ENCODE measurements around the gene ST3GAL3.

The ST3GAL3 gene

GRCh38 chr1:43817304-43817939 lies 110.1 kb downstream of the ST3GAL3 start:
- DNase-seq = no peak
- Histone ChIP-seq H3K4me3 (ENCODE audit: low read depth in 1 of 2, low read length in 2 of 2) (no peak overlapping the region), H3K27ac (ENCODE audit: low read length) (no peak overlapping the region), H3K4me1 (ENCODE audit: insufficient read depth, low read length) (no peaks in the 10 kb centered on the region), H3K27me3 (ENCODE audit: insufficient read depth, low read length, poor library complexity) (no peaks in the 10 kb centered on the region), H4K20me1 (ENCODE audit: insufficient read depth, low read length) (no peaks in the 10 kb centered on the region; the same call in 1 of the 2 replicates), H3K79me2 (ENCODE audit: insufficient read depth, low read length) (no peaks in the 10 kb centered on the region), H3K36me3 (ENCODE audit: insufficient read depth, low read length) (peaks cover 32% of the 10 kb centered on the region), H2AFZ (ENCODE audit: low read depth, low read length) (no peak overlapping the region), H3K9ac (ENCODE audit: low read depth, low read length) (no peak overlapping the region), H3K9me3 (ENCODE audit: insufficient read depth, low read length, severe bottlenecking) (peaks cover 10% of the 10 kb centered on the region), H3K4me2 (ENCODE audit: insufficient read depth, low read length) (no peak overlapping the region)
- no peak for TF ChIP-seq CTCF (IDR thresholded peaks at IDR 0.05; ENCODE audit: borderline replicate concordance, extremely low read depth, low read length, poor library complexity, severe bottlenecking)
- TF ChIP-seq EZH2 (IDR thresholded peaks at IDR 0.05; ENCODE audit: borderline replicate concordance, low read depth, low read length, severe bottlenecking) = no peak
- no peak for ATAC-seq (ENCODE audit: insufficient read depth, low read depth)

- ATAC-seq (ENCODE audit: insufficient read depth, low read depth) (no peak), DNase-seq (no peak)
- Histone ChIP-seq H3K27me3 (ENCODE audit: insufficient read depth, low read length, poor library complexity) (no peaks in the 10 kb centered on the region), H3K4me2 (ENCODE audit: insufficient read depth, low read length) (no peak overlapping the region), H2AFZ (ENCODE audit: low read depth, low read length) (no peak overlapping the region), H3K4me1 (ENCODE audit: insufficient read depth, low read length) (no peaks in the 10 kb centered on the region), H3K4me3 (ENCODE audit: low read depth in 1 of 2, low read length in 2 of 2) (no peak overlapping the region), H3K27ac (ENCODE audit: low read length) (no peak overlapping the region), H3K36me3 (ENCODE audit: insufficient read depth, low read length) (peaks cover 32% of the 10 kb centered on the region), H4K20me1 (ENCODE audit: insufficient read depth, low read length) (no peaks in the 10 kb centered on the region), H3K9ac (ENCODE audit: low read depth, low read length) (no peak overlapping the region), H3K9me3 (ENCODE audit: insufficient read depth, low read length, severe bottlenecking) (peaks cover 10% of the 10 kb centered on the region), H3K79me2 (ENCODE audit: insufficient read depth, low read length) (no peaks in the 10 kb centered on the region)
- TF ChIP-seq CTCF (IDR thresholded peaks at IDR 0.05; ENCODE audit: borderline replicate concordance, extremely low read depth, low read length, poor library complexity, severe bottlenecking) (no peak), EZH2 (IDR thresholded peaks at IDR 0.05; ENCODE audit: borderline replicate concordance, low read depth, low read length, severe bottlenecking) (no peak)
Measured at GRCh38 chr1:43818691-43819090, 111.4 kb downstream of the ST3GAL3 start.

GRCh38 chr1:43819357-43819756 lies 112.0 kb downstream of the ST3GAL3 start:
- Histone ChIP-seq H3K27me3 (ENCODE audit: insufficient read depth, low read length, poor library complexity) (no peaks in the 10 kb centered on the region), H3K4me1 (ENCODE audit: insufficient read depth, low read length) (no peaks in the 10 kb centered on the region), H3K4me2 (ENCODE audit: insufficient read depth, low read length) (no peak overlapping the region), H3K79me2 (ENCODE audit: insufficient read depth, low read length) (no peaks in the 10 kb centered on the region), H3K9ac (ENCODE audit: low read depth, low read length) (no peak overlapping the region), H4K20me1 (ENCODE audit: insufficient read depth, low read length) (no peaks in the 10 kb centered on the region), H3K36me3 (ENCODE audit: insufficient read depth, low read length) (peaks cover 32% of the 10 kb centered on the region), H3K9me3 (ENCODE audit: insufficient read depth, low read length, severe bottlenecking) (peaks cover 10% of the 10 kb centered on the region), H3K4me3 (ENCODE audit: low read depth in 1 of 2, low read length in 2 of 2) (no peak overlapping the region), H2AFZ (ENCODE audit: low read depth, low read length) (no peak overlapping the region), H3K27ac (ENCODE audit: low read length) (no peak overlapping the region)
- DNase-seq = no peak
- TF ChIP-seq EZH2 (IDR thresholded peaks at IDR 0.05; ENCODE audit: borderline replicate concordance, low read depth, low read length, severe bottlenecking) (no peak), CTCF (IDR thresholded peaks at IDR 0.05; ENCODE audit: borderline replicate concordance, extremely low read depth, low read length, poor library complexity, severe bottlenecking) (no peak)
- no peak for ATAC-seq (ENCODE audit: insufficient read depth, low read depth)

Data from DND-41 (cell line).